ENCODE results near the gene RGS8.

Gene RGS8

DNA sequence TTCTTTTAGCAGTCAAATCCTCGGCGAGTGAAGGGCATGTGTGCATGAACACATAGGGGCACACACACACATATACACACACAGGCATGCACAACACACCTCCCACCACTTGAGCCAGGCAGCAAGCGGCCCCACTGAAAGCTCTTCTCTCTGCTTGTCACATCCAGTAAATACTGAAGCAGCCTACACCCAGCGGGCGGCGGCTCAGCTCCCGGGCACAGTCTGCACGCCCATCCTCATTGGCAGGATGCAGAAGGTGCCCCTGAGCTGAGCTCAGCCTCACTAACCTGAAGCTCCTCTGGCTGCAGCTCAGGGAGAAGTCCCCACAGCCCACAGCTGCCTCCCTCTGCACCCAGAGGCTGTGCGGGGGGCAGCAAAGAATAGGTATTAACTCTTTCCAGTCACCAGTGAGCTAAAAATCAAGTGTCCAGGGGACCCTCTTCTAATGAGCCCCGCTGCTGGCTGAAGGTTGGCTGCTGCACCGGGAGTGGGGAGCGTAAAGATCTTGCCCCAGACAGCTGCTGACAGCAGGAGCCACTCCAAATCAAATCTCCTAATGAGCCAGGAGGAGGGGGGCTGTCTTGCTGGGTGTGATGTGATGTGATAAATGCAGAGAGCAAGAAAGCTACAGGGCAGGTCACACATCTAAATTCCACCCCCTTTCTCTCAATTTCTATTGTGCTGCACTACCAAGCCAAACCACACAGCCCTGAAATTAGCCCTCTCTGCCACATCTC is 12.5 kb downstream of the RGS8 start:
- no peak for DNase-seq (ENCODE audit: low read depth)

DNA sequence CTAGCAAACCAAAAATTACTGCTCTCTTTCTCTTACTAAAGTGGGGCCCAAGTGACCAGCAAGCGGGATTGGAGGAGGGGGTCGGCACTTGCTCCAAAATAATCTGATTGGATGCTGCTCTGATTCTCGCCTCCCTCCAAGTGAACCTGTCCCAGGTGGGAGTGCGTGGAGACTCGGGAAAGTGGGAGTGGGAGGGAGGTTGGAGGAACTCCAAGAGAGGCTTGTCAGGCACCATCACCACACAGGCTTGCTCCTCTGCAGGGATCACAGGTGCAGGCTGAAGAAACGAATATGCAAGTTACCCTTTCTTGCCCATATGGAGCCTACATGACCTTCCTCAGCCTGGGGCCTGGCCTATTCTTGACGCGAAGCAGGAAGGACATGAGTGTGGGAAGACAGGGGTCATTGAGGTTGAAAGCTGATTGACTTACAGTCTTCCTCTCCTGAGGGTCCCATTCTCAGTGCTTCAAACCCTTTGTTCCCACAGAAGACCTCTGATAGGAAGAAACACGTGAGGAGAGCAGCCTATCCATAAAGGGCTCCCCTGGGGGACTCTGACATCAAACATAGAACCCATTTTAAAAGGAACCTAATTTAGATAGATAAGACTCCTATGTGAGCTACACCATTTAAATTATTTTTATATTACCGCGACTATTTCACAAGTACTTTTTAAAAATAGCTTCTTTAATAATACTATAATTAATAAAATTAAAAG is 14.2 kb downstream of the RGS8 start:
- DNase-seq (ENCODE audit: low read depth), result no peak

DNA sequence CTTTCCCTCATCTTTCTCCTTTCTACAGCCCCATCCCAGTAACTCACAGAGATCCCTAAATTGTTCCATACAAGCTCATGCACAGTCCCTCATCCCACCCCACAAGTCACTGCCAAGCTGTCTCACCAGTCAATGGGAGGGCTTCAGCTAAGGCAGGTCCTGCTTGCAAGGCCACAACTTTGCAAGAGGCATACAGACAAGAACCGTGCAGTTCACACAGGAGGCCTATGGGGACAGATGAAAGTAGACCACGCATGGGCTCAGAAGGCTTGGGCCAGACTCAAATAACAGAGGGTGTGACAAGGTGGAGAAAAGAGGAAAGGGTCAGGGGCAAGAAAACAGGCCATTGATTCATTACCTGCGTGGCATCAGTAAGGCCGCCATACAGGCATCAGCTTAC is 15.1 kb downstream of the RGS8 start:
- no peak for DNase-seq (ENCODE audit: low read depth)

DNA sequence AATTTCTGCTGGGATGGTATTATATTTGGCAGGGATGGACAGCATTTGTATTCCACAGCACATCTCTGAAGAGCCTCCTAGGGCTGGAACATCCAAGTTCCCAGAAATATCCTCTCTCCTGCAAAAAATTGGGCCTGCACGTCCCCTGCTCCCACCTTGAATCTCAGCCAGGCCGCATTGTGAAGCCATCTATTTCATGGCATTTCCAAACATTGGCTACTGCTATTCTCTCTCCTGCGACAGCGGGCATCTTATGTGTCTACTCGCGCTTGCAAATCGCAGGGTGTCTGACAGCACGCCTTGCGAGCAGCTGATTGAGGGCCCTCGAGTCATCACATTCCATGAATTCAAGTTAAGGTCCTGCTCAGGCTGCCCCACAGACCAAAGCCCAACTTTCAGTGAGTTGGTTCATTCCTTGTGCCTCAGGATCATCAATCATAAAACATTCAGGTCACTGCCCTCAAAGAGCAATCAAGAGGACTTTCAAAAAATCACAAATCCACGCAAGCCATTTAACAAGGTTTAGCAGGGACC is 15.8 kb downstream of the RGS8 start:
- DNase-seq (ENCODE audit: low read depth), result no peak

DNA sequence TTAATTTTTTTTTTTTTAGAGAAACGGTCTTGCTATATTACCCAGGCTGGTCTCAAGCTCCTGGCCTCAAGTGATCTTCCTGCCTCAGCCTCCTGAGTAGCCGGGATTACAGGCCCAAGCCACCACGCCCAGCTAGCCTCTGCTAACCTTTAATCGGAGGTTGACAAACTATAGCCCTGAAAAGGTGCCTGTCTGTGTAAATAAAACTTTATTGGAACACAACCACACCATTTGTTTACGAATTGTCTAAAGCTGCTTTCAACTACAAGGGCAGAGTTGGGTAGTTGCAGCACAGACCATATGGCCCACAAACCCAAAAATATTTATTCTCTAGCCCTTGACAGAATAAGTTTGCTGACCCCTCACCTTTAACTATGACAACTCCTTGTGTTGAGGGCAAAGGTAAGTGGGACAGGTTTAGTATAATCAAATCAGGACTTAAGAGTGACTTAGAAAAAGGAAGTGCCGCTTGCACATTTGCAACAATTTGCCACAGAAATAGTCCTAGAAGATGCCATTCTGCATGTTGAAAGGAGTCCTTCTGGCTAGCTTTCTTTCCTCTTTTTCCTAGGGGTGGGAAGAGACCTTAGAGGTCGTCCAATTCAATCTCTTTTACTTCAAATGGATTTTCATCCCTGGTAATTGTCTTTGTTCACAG is 16.4 kb downstream of the RGS8 start:
- no peak for DNase-seq (ENCODE audit: low read depth)

DNA sequence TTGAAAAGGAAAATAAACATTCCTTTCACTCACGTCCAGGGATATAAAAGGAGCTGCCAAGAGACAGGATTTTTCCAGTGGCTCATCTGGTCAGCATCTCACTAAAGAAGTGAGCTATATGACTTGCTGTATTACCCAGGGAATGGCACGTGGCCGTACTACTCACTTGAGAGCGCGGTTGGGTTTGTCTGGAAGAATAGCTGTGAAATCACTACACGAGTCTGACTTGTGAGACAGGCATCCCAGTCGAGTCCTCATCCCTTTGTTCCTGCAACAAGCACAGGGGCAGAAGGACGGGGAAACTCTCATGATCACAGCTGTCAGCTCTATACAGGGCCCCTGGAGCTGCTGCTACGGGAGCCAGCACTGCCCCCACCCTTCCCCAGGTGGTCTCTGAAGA is 17.7 kb downstream of the RGS8 start:
- DNase-seq (ENCODE audit: low read depth), result no peak

DNA sequence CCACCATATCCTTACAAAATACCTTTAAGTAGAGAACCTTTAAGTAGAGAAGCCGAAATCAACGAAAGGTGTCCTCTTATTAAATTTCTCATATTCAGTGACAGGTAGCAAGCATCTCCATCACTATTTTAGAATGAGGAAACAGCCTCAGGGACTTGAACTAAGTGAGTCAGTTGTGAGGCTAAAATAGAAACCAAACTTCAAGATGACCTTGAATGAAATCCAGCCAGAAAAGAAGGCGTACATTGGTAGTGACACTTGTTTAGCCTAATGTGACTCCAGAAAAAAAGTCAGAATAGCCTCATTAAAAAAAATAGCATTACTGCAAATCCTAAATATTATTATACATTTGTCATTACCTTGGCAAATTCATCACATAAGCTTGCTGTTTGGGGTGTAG is 20.1 kb downstream of the RGS8 start:
- DNase-seq (ENCODE audit: low read depth), result no peak

DNA sequence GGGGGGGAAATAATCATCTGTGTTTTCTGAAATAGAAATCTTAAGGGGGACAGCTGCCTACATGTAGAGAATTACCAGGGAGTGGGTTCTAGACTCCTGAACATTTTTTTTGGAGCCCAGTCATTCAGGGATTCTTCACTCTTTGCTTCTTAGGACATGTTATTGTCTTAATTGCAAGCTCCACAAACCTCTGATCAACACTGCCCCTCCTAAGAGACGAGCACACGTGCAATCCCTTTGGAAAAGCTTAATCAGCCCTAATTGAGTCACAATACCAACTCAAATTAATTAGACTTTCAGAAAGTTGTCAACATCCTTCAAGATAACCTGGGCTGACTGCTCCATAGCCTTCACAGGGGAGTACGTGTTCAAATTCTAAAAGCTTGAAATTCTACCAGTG is 21.4 kb downstream of the RGS8 start:
- no peak for DNase-seq (ENCODE audit: low read depth)

DNA sequence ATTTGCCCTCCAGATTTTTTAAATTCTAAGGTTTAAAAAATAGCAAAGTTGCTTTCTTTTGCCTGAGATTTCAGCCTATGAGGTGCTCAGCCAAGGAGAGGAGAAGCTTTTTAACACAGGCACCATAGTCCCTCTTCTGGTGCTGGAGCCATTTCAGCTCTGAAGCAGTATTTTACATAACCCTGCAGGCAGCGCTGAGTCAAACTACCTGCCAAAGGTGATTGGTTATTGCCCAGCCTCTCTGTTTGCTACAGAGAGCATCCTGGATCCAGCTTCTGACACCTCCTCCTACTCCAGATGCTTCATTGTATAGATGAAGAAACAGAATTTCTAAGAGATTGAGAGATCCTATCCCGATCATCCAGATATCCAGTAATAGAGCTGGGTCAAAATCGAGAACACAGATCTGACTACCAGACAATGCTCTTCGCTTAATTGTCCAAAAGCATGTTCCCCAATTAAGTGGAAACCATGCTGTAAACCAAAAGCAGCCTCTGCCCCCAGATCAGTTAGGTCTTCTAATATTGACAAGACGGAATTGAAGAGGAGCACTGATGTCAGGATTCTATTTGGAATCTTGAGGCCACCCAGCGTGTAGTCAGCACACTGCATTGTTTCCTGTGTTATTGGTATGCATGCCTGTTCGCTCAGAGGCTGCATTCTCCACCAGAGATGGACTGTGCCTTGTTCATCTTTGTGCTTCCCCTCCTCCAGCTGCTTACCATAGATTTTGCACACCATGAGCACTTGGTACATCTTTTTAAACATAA is 22.1 kb downstream of the RGS8 start:
- DNase-seq (ENCODE audit: low read depth), result peak; percentile 24

DNA sequence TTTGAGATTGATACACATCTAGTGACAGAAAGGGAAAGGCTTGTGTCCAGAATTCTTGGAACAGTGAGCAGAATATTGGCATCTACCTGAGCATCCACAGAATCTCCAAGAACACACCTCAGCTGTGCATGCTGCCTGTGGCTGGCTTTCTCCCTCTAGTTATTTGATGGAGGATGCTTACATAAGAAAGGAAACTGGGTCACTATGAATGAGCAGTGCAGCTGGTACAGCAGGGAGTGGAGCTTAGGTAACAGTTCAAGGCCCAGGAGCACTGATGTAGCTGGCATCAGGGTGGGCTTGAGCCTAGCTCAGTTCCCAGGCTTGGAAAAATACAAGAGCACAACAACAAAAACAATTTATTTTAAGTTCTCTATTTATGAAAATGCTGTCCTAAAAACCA is 26.3 kb downstream of the RGS8 start:
- no peak for DNase-seq (ENCODE audit: low read depth)

DNA sequence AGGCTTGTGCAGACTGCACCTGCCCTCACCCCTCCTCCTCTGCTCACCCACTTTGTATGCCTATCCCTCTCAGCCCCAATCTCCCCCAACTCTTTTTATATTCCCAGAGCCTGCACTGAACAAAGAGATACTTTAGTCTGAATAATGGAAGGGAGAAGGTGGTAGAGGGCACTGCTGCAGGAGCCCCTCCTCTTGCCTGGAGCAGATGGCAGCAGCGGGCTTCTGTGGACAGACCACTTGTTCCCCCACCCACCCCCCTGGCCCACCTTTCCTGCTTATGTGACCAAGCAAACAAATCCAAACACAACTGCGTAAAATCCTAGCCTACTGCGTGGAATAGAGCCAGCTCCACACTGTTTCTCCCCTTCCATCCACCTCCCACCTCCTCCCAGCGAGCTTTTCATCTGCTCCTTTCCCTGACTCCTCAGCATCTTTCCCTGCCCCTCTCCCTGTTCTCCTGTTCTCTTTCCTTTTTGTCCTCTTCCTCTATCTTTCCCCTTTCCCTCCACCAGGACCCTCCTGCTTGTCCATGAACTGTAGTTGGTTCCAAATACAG is 27.5 kb downstream of the RGS8 start:
- no peak for DNase-seq (ENCODE audit: low read depth)

DNA sequence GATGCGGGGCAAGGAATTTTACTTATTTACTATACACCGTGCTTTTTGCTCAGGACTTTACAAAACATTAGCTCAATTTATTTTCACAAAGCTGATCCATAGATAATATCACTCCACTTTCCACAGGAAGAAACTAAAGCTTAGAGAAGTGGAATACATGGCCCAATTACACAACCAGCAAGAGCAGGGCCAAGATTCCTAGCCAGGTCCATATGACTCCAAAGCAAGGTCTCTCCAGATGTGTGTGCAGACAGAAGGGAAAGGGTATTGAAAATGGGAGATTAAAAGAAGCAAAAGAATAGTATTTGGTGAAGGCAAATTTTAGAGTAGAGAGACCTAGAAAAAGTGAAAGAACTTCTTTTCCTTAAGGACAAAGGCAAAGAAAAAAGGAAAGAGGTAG is 30.4 kb downstream of the RGS8 start:
- no peak for DNase-seq (ENCODE audit: low read depth)

DNA sequence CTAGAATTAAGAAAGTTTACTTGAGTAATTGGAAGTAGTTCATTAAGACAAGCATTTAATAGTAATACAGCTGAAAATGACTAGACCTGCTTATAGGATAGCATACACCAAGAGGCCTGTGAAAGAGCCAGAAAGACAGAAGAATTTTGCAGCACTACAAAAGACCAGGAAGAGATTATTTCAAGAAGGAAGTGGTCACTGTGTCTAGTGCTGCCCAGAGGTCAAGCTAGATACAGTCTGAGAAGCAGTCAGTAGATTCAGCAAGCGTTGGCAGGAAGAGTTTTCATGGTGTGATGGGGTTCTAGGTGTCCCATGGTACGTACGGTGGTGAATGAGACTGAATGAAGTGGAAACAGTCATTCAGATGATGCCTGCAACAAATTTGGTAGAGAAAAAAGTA is 31.5 kb downstream of the RGS8 start:
- DNase-seq (ENCODE audit: low read depth), result no peak

DNA sequence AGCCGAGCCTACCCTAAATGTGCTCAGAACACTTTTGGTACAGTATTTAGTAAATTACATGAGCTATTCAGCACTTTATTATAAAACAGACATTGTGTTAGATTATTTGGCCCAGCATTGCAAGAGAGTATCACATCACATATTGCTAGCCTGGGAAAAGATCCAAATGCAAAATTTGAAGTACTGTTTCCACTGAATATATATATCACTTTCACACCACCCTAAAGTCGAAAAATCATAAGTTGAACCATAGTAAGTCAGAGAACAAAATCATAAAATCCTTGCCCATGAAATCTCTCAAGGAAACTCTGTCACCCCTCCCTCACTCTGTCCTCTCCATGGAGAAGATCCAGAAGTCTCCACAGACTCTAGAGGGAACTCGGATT is 33.1 kb downstream of the RGS8 start:
- no peak for DNase-seq (ENCODE audit: low read depth)

DNA sequence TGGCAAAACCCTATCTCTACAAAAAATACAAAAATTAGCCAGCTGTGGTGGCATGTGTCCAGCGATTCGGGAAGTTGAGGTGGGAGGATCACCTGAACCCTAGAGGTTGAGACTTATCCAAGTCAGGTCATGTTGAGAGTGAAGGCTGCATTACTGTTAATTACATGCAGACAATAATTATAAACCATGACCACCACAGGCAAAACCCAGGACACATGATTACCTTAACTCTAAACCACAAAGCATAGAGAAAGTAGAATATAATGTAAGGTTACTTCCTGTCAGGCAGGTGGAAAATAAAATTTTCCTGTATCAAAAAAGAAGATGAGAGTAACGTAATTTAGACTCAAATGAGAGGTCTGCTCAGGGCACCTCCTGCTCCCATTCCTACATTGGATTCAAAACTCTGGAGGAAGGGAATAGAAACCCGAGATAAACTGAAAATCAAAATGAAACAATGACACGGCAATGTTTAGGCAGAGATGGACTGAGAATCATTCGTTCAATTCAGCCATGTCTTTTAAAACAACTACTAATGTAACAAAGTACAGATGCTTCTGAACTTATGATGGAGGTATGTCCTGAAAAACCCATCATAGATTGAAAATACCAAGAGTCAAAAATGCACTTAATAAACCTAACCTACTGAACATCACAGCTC is 33.6 kb downstream of the RGS8 start:
- no peak for DNase-seq (ENCODE audit: low read depth)

DNA sequence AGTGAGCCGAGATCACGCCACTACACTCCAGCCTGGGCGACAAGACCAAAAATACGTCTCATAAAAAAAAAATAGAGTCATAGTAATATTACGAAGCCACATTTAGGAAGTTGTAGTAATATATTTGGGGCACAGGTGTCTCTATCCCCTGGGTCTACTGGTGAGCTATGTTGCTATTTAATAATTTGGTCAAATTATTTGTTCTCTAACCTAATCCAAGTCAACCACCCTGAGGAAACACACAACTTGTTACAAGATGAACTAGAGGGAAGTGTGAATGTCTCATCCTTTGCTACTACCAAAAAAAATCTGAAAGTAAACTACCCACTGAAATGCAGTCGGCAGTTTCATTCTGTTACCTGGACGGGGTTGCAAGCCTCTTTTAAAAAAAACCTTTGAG is 35.3 kb downstream of the RGS8 start:
- no peak for DNase-seq (ENCODE audit: low read depth)

DNA sequence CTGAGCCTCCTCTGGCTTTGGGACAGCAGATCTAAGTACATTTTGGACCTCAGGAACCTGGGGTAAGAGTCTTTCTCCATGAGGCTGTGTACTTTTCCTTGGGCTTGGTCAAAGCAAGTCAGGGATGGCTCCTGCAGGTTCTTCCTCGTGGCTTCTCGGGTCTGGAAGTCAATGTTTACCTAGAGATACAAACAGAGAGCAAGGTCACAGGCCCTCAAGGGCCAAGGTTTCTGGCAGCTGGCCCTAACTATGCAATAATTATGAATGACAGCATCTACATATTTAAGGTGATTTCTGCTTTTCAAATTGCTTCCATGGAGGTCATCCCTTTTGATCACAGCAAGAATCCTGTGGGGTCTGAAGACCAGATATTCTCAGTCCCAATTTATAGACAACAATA is 37.6 kb downstream of the RGS8 start:
- DNase-seq (ENCODE audit: low read depth), result no peak

DNA sequence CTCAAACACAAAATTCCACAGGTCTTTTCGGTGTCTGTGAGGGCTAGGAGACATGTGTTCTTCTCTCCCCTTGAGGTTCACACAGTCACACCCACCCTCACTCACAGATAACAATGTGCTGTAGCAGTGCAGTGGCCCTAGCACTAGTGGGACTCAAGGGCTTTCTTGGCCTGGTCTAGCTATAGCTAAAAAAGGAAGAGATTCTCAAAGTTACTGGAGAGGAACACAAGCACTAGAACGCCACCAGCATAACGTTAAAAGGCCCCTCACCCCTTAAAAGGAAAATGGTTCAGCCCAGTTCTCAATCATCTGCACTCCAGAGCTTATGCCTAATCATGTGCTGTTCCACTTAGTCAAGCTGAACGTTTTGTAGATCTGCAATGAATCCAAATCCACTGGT is 39.5 kb downstream of the RGS8 start:
- no peak for DNase-seq (ENCODE audit: low read depth)

DNA sequence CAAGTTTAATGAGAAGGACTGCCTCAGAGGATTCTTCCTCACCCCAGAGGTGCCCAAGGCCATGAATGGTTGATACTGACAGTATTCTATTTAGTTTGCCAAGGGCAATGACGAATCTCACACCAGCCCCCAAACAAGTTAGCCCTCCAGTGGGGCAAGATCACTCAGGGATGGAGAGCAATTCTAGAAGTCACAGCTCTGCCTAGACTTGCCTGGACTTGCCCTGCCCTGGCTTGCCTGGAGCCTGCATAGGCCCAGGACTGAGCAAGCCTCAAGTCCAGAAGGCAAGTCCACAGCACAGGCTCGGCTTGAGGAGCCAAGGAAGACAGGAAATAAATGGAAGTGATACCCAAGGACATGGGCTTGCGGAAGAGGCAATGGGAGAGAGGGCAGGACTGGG is 40.7 kb downstream of the RGS8 start:
- no peak for DNase-seq (ENCODE audit: low read depth)

DNA sequence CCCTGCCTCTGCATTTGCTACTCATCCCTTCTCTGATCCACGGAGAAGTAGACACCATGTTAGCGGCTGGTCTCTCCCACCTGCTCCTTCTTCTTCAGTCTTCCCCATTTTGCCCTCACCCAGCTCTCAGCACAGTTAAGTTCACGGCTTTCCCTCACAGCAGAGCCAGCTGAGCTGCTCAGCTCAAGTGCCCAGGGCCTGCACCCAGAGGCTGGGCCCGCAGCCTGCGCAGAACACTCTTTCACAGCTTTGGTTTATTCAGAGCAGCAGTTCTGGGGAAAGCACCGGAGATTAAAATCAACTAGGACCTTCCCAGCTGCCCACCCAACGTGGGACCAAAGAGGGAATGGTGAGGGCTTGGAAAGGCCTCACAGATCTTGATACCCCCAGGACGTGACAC is 41.9 kb downstream of the RGS8 start:
- DNase-seq (ENCODE audit: low read depth), result no peak

DNA sequence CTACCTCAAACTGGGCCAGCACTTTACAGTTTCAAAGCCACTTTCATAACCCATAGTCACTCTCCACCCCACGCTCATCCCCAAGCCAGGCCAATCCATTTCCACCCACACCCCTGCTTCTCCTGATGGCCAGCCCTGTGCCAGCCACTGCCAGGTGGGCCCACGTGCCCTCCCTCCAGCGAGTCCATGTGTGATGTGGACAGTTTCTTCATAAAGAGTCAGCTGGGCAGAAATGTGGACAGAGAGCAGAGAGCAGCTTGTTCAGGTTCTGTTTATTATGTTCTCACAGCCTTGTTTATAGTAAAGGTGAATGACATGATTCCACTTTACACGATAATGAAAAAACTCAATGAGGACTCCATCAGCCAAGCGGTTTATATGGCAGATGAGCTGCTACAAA is 42.8 kb downstream of the RGS8 start:
- no peak for DNase-seq (ENCODE audit: low read depth)

DNA sequence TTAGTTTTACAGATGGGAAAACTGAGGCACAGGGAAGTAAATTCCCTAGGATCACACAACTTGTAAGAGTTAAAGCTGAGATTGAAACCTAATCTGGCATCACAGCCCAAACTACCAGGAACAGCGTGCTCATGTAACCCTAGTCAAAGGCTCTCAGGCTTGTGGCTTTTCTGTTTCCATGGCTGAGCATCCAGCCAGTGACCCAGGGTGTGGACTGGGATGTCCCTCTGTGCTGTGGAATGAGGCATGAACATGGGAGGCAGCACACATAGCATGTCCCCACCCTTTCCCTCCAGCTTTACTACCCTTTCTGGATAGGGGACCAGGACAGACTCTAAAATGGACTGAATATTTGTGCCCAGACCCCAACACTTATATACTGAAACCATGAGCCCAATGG is 45.1 kb downstream of the RGS8 start:
- no peak for DNase-seq (ENCODE audit: low read depth)
